HepG2 (cell line): ENCODE results near the gene MAIP1. TPM values are rescaled to one million over a fixed set of nuclear protein-coding genes. Genes with fewer than 3 reads are reported as not detected.

Experiments used
- MBNL3 ChIP-seq: fragments of 250-450 bp; sonication (Bioruptor Pico); conservative IDR thresholded peaks from 2 replicates; pipeline ENCODE4 v1.8.0; 2022; ENCODE audit warnings: mild to moderate bottlenecking, inconsistent platforms
- SMAD9 ChIP-seq: sonication (generic); formaldehyde crosslinking; IDR thresholded peaks from 2 replicates; pipeline ENCODE4 v1.5.1; 2020; ENCODE audit warnings: mild to moderate bottlenecking, missing genetic modification reagents
- ZBTB7B ChIP-seq: sonication (generic); formaldehyde crosslinking; IDR thresholded peaks from 2 replicates; pipeline ENCODE4 v1.4.0; 2020; ENCODE audit warnings: missing genetic modification reagents
- ZNF235 ChIP-seq: sonication (generic); formaldehyde crosslinking; IDR thresholded peaks from 2 replicates; pipeline ENCODE4 v1.8.1; 2023; ENCODE audit warnings: mild to moderate bottlenecking, missing genetic modification reagents, borderline replicate concordance
- ZNF337 ChIP-seq: sonication (generic); formaldehyde crosslinking; IDR thresholded peaks from 2 replicates; pipeline ENCODE4 v1.5.1; 2020; ENCODE audit warnings: missing genetic modification reagents, low read depth, mild to moderate bottlenecking, borderline replicate concordance
- ZNF354B ChIP-seq: sonication (generic); formaldehyde crosslinking; IDR thresholded peaks from 2 replicates; pipeline ENCODE4 v1.8.0; 2022; ENCODE audit warnings: mild to moderate bottlenecking, missing genetic modification reagents
- ZNF737 ChIP-seq: sonication (generic); formaldehyde crosslinking; IDR thresholded peaks from 2 replicates; pipeline ENCODE4 v1.5.0; 2020; ENCODE audit warnings: missing genetic modification reagents, mild to moderate bottlenecking, borderline replicate concordance
- polyA plus RNA-seq, 8 experiments: library from polyadenylated mRNA; depleted of rRNA in 3 of 8; stranded (reverse) in 7 of 8; unstranded in 1 of 8; fragments of >200 nt; fragmentation: Illumina TruSeq in 4 of 8; extraction: Trizol in 4 of 8; gene quantifications; 2 replicates each; pipeline versions ENCODE4 v1.2.1 to v1.2.3, GENCODE V29; 2011 to 2016; ENCODE audit warnings: low read depth in 4 of 8, missing spikeins in 1 of 8, mixed read lengths in 1 of 8; ENCODE audit not compliant: insufficient read depth in 1 of 8
- total RNA-seq, 5 experiments: library from RNA; depleted of rRNA; stranded (reverse); fragments of >200 nt; fragmentation: Illumina TruSeq; extraction: Trizol; gene quantifications; 2 replicates each; pipeline ENCODE4 v1.2.3, GENCODE V29; 2016; ENCODE audit warnings: low read depth in 1 of 5
- TF ChIP-seq, protein P1 (sequence below): sonication (generic); IDR thresholded peaks from 2 replicates; pipeline ENCODE4 v1.6.1; 2016; ENCODE audit warnings: low read depth, borderline replicate concordance
- TF ChIP-seq, protein P2 (sequence below): sonication (generic); formaldehyde crosslinking; IDR thresholded peaks from 2 replicates; pipeline ENCODE4 v1.4.0; 2020; ENCODE audit warnings: missing genetic modification reagents, mild to moderate bottlenecking, borderline replicate concordance
- TF ChIP-seq, protein P3 (sequence below): sonication (generic); formaldehyde crosslinking; IDR thresholded peaks from 2 replicates; pipeline ENCODE4 v1.4.0; 2020; ENCODE audit warnings: missing genetic modification reagents, borderline replicate concordance

The MAIP1 gene
- total and polyA plus RNA-seq, 2 of the 13 experiments (the other 11 are each of a cell fraction or from before 2014, with no cell fraction given) = 22.3 to 72.9 TPM

DNA sequence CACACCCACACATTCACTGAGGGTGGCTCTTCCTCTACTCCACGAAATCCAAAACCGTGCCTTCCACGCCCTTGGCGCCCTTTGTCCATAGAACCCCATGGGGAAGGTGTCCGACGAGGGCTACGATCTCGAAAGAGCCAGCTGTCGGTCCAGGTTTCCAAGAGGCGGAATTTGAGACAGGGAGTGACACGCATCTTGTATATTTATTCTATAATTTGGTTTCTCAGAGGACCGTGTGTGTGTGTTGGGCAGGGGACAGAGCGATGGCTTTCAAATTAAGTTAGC is 43.6 kb upstream of the MAIP1 start (continued):
- TF ChIP-seq, protein P1, sequence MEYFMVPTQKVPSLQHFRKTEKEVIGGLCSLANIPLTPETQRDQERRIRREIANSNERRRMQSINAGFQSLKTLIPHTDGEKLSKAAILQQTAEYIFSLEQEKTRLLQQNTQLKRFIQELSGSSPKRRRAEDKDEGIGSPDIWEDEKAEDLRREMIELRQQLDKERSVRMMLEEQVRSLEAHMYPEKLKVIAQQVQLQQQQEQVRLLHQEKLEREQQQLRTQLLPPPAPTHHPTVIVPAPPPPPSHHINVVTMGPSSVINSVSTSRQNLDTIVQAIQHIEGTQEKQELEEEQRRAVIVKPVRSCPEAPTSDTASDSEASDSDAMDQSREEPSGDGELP = 0 out of 2 replicates have a peak, but pooled peaks have one; percentile 4
- TF ChIP-seq, protein P2, sequence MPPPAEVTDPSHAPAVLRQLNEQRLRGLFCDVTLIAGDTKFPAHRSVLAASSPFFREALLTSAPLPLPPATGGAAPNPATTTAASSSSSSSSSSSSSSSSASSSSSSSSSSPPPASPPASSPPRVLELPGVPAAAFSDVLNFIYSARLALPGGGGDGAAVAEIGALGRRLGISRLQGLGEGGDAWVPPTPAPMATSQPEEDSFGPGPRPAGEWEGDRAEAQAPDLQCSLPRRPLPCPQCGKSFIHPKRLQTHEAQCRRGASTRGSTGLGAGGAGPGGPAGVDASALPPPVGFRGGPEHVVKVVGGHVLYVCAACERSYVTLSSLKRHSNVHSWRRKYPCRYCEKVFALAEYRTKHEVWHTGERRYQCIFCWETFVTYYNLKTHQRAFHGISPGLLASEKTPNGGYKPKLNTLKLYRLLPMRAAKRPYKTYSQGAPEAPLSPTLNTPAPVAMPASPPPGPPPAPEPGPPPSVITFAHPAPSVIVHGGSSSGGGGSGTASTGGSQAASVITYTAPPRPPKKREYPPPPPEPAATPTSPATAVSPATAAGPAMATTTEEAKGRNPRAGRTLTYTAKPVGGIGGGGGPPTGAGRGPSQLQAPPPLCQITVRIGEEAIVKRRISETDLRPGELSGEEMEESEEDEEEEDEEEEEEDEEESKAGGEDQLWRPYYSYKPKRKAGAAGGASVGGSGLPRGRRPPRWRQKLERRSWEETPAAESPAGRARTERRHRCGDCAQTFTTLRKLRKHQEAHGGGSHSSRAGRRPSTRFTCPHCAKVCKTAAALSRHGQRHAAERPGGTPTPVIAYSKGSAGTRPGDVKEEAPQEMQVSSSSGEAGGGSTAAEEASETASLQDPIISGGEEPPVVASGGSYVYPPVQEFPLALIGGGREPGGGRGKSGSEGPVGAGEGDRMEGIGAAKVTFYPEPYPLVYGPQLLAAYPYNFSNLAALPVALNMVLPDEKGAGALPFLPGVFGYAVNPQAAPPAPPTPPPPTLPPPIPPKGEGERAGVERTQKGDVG (CRISPR knock-in tag) = 0 out of 2 replicates have a peak, but pooled peaks have one; percentile 2
- TF ChIP-seq MBNL3 (no peak), SMAD9 (CRISPR knock-in tag) (0 out of 2 replicates have a peak, but pooled peaks have one; percentile 45), ZNF337 (CRISPR knock-in tag) (0 out of 2 replicates have a peak, but pooled peaks have one; percentile 14), ZBTB7B (CRISPR knock-in tag) (no peak), ZNF737 (no peak), ZNF354B (CRISPR knock-in tag) (no peak), ZNF235 (CRISPR knock-in tag) (no peak)
- TF ChIP-seq, protein P3, sequence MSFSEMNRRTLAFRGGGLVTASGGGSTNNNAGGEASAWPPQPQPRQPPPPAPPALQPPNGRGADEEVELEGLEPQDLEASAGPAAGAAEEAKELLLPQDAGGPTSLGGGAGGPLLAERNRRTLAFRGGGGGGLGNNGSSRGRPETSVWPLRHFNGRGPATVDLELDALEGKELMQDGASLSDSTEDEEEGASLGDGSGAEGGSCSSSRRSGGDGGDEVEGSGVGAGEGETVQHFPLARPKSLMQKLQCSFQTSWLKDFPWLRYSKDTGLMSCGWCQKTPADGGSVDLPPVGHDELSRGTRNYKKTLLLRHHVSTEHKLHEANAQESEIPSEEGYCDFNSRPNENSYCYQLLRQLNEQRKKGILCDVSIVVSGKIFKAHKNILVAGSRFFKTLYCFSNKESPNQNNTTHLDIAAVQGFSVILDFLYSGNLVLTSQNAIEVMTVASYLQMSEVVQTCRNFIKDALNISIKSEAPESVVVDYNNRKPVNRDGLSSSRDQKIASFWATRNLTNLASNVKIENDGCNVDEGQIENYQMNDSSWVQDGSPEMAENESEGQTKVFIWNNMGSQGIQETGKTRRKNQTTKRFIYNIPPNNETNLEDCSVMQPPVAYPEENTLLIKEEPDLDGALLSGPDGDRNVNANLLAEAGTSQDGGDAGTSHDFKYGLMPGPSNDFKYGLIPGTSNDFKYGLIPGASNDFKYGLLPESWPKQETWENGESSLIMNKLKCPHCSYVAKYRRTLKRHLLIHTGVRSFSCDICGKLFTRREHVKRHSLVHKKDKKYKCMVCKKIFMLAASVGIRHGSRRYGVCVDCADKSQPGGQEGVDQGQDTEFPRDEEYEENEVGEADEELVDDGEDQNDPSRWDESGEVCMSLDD (CRISPR knock-in tag) = no peak
